Calu3 (cell line): Measurements from ENCODE around the gene SLC40A1. TPM values are rescaled to one million over a fixed set of nuclear protein-coding genes. Genes with fewer than 3 reads are reported as not detected.

ENCODE experiments used
- BruUV-seq: library from RNA; stranded (reverse); fragments of 400-500 nt; replicated peaks from 2 replicates; lab custom pipeline; 2021; lab: Mats Ljungman, UMichigan
- CTCF ChIA-PET: fragments of 300-600 bp; sonication (Branson Sonifier 250); formaldehyde crosslinking; loops from one replicate; lab custom pipeline; 2022; ENCODE audit warnings: antibody characterized with exemption; lab: Charles Lee
- DNase-seq: peaks from one replicate; pipeline ENCODE4 v3.0.0; 2022
- H3K27ac Mint-ChIP-seq: one replicate; pipeline ENCODE4 v1.8.0; 2022; ENCODE audit warnings: mixed read lengths; ENCODE audit not compliant: unreplicated experiment
- H3K27me3 Mint-ChIP-seq: one replicate; pipeline ENCODE4 v1.8.0; 2022; ENCODE audit warnings: mixed read lengths; ENCODE audit not compliant: unreplicated experiment
- H3K36me3 Mint-ChIP-seq: one replicate; pipeline ENCODE4 v1.8.0; 2022; ENCODE audit warnings: mild to moderate bottlenecking, moderate library complexity, mixed read lengths; ENCODE audit not compliant: insufficient read depth, unreplicated experiment
- H3K4me1 Mint-ChIP-seq: one replicate; pipeline ENCODE4 v1.8.0; 2022; ENCODE audit warnings: mild to moderate bottlenecking, low read depth, mixed read lengths; ENCODE audit not compliant: unreplicated experiment
- H3K4me3 Mint-ChIP-seq: one replicate; pipeline ENCODE4 v1.8.0; 2022; ENCODE audit warnings: mild to moderate bottlenecking, low read depth, moderate library complexity, mixed read lengths; ENCODE audit not compliant: unreplicated experiment
- H3K9me3 Mint-ChIP-seq: one replicate; pipeline ENCODE4 v1.8.0; 2022; ENCODE audit warnings: low read depth, mixed read lengths; ENCODE audit not compliant: unreplicated experiment
- CTCF ChIP-seq: fragments of 200-600 bp; IDR thresholded peaks from one replicate; pipeline ENCODE4 v1.8.0; 2022; ENCODE audit warnings: antibody characterized with exemption; ENCODE audit not compliant: unreplicated experiment
- intact Hi-C: fragments of 100-400 bp; cut with micrococcal nuclease; formaldehyde crosslinking; loops from one replicate; pipeline ENCODE4 v1.10.0; 2022; ENCODE audit not compliant: unreplicated experiment
- total RNA-seq: library from RNA; stranded (reverse); gene quantifications from 2 replicates; pipeline ENCODE4 v1.2.3, GENCODE V29; 2022

SLC40A1 gene
- total RNA-seq, 1 experiment from 2014 or later = 37.6 TPM

GRCh38 chr2:189533288-189534035 is 47.1 kb downstream of the SLC40A1 start:
- peaks cover 2% of the 10 kb centered on the region for H3K9me3 Mint-ChIP-seq
- no peak for DNase-seq
- CTCF ChIA-PET = interaction anchor here (0.8 kb wide), 1 partner anchor 16 kb away, joined by 3 read pairs; no protein-coding TSS in a partner anchor
- H3K4me3 Mint-ChIP-seq = no peak overlapping the region
- peaks cover 14% of the 10 kb centered on the region for H3K4me1 Mint-ChIP-seq
- no peaks in the 10 kb centered on the region for H3K36me3 Mint-ChIP-seq
- TF ChIP-seq CTCF = no peak
- H3K27me3 Mint-ChIP-seq = no peaks in the 10 kb centered on the region
- no peak overlapping the region for H3K27ac Mint-ChIP-seq
- intact Hi-C loops = no loop called here
- BruUV-seq = no TSS peak

- Mint-ChIP-seq H3K27ac (no peak overlapping the region), H3K4me1 (peaks cover 14% of the 10 kb centered on the region), H3K9me3 (no peaks in the 10 kb centered on the region), H3K27me3 (no peaks in the 10 kb centered on the region), H3K4me3 (no peak overlapping the region), H3K36me3 (no peaks in the 10 kb centered on the region)
- no peak for DNase-seq
- CTCF ChIA-PET = no interaction called here
- intact Hi-C loops = no loop called here
- no peak for TF ChIP-seq CTCF
- BruUV-seq = no TSS peak
These were observed 49.5 kb downstream of the SLC40A1 start for GRCh38 chr2:189530965-189531637.

- intact Hi-C loops = no loop called here
- Mint-ChIP-seq H3K4me1 (peaks cover 8% of the 10 kb centered on the region), H3K36me3 (no peaks in the 10 kb centered on the region), H3K27me3 (no peaks in the 10 kb centered on the region), H3K4me3 (no peak overlapping the region), H3K27ac (no peak overlapping the region), H3K9me3 (no peaks in the 10 kb centered on the region)
- no TSS peak for BruUV-seq
- TF ChIP-seq CTCF = no peak
- CTCF ChIA-PET = no interaction called here
- no peak for DNase-seq
These were observed 52.0 kb downstream of the SLC40A1 start for GRCh38 chr2:189528617-189529016.

GRCh38 chr2:189527812-189528592 is 52.6 kb downstream of the SLC40A1 start:
- no peak overlapping the region for H3K27ac Mint-ChIP-seq
- no peak overlapping the region for H3K4me3 Mint-ChIP-seq
- no peak for TF ChIP-seq CTCF
- H3K4me1 Mint-ChIP-seq = peaks cover 8% of the 10 kb centered on the region
- H3K9me3 Mint-ChIP-seq = no peaks in the 10 kb centered on the region
- H3K27me3 Mint-ChIP-seq = no peaks in the 10 kb centered on the region
- no peak for DNase-seq
- H3K36me3 Mint-ChIP-seq = no peaks in the 10 kb centered on the region
- intact Hi-C loops = no loop called here
- CTCF ChIA-PET = no interaction called here
- BruUV-seq = no TSS peak
